ENCODE data around the gene ZNF230. TPM values are rescaled to one million over a fixed set of nuclear protein-coding genes. Genes with fewer than 3 reads are reported as not detected.

ZNF230 gene
- total RNA-seq, 1 donor from 2014 or later, result 3.9 TPM

DNA sequence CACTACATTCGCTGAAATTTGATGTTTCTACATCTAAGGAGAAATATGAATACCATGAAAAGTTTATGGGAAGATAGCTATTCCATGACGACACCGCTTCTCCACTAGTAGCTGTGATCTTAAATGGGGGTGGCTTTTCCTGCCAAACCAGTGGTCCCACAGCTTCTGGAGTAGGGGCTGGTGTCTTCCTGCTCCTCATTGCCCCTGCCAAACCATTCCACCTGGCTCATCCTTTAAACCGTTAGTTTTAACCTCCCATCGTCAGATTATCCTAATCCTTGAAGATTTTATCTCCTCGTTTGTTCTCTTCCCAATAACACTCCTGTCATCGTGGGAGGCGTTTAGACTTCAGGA, 568 bp upstream of the ZNF230 start:
- no peak for DNase-seq (ENCODE audit: low read depth)
- no peaks in the 10 kb centered on the region for H3K36me3 ChIP-seq (ENCODE audit: control insufficient read depth, insufficient read depth, low read length)
- peak overlapping the region; percentile 62 for H3K4me3 ChIP-seq (ENCODE audit: low read depth, low read length)
- no peaks in the 10 kb centered on the region for H3K27me3 ChIP-seq (ENCODE audit: control insufficient read depth, insufficient read depth, low read length)
- no peak for FAIRE-seq
- no peak for TF ChIP-seq CTCF (IDR thresholded peaks at IDR 0.05; ENCODE audit: insufficient read depth, low read length, severe bottlenecking)

DNA sequence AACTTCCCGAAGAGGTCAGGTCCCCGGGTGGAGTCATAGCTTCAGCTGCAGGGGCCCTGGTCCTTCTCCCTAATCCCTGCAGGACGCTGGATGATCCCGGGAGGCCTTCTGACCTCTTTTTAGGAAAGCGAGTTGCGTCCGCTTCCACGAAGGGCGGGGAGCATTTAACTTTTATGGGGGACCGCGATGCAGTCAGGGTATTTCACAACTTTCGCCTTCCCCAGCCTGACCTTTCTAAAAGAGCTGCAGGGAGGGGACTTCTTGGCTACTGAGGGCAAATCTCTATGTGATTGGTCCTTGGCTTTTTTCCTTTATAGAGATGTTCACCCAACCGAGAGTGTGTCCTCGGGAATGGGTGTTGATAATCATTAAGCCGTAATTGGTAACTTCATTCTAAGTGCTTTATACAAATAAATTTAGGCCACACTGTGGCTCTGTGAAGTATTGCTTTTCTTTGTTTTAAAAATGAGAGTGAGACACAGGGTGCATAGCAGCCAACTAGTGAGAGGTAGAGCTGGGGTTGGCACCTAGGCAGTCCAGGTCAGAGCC, 778 bp downstream of the ZNF230 start:
- DNase-seq (ENCODE audit: low read depth), result no peak
- FAIRE-seq, result no peak
- no peak for TF ChIP-seq CTCF (IDR thresholded peaks at IDR 0.05; ENCODE audit: insufficient read depth, low read length, severe bottlenecking)

GRCh38 chr19:44005973-44006372, 3.2 kb downstream of the ZNF230 start:
- Histone ChIP-seq H3K4me3 (ENCODE audit: low read depth, low read length) (no peak overlapping the region), H3K36me3 (ENCODE audit: control insufficient read depth, insufficient read depth, low read length) (peaks cover 13% of the 10 kb centered on the region), H3K27me3 (ENCODE audit: control insufficient read depth, insufficient read depth, low read length) (no peaks in the 10 kb centered on the region)
- FAIRE-seq (no peak), DNase-seq (ENCODE audit: low read depth) (peak; percentile 23)
- no peak for TF ChIP-seq CTCF (IDR thresholded peaks at IDR 0.05; ENCODE audit: insufficient read depth, low read length, severe bottlenecking)

More for the DNA sequence above, 778 bp downstream of the ZNF230 start:
- Histone ChIP-seq H3K36me3 (ENCODE audit: control insufficient read depth, insufficient read depth, low read length) (no peaks in the 10 kb centered on the region), H3K27me3 (ENCODE audit: control insufficient read depth, insufficient read depth, low read length) (no peaks in the 10 kb centered on the region), H3K4me3 (ENCODE audit: low read depth, low read length) (peak overlapping the region; percentile 62)

GRCh38 chr19:44007473-44007872, 4.7 kb downstream of the ZNF230 start:
- DNase-seq (ENCODE audit: low read depth), result no peak
- Histone ChIP-seq H3K4me3 (ENCODE audit: low read depth, low read length) (no peak overlapping the region), H3K27me3 (ENCODE audit: control insufficient read depth, insufficient read depth, low read length) (no peaks in the 10 kb centered on the region), H3K36me3 (ENCODE audit: control insufficient read depth, insufficient read depth, low read length) (peaks cover 14% of the 10 kb centered on the region)
- no peak for TF ChIP-seq CTCF (IDR thresholded peaks at IDR 0.05; ENCODE audit: insufficient read depth, low read length, severe bottlenecking)
- no peak for FAIRE-seq

- peaks cover 14% of the 10 kb centered on the region for H3K36me3 ChIP-seq (ENCODE audit: control insufficient read depth, insufficient read depth, low read length)
- FAIRE-seq (no peak), DNase-seq (ENCODE audit: low read depth) (no peak)
- TF ChIP-seq CTCF (IDR thresholded peaks at IDR 0.05; ENCODE audit: insufficient read depth, low read length, severe bottlenecking), result no peak
- H3K27me3 ChIP-seq (ENCODE audit: control insufficient read depth, insufficient read depth, low read length), result no peaks in the 10 kb centered on the region
- H3K4me3 ChIP-seq (ENCODE audit: low read depth, low read length), result no peak overlapping the region
These were observed 7.7 kb downstream of the ZNF230 start for GRCh38 chr19:44010468-44010867.

GRCh38 chr19:44019498-44019897, 16.7 kb downstream of the ZNF230 start:
- FAIRE-seq (no peak), DNase-seq (ENCODE audit: low read depth) (no peak)
- TF ChIP-seq CTCF (IDR thresholded peaks at IDR 0.05; ENCODE audit: insufficient read depth, low read length, severe bottlenecking), result no peak
- H3K27me3 ChIP-seq (ENCODE audit: control insufficient read depth, insufficient read depth, low read length), result no peaks in the 10 kb centered on the region
- no peak overlapping the region for H3K4me3 ChIP-seq (ENCODE audit: low read depth, low read length)
- no peaks in the 10 kb centered on the region for H3K36me3 ChIP-seq (ENCODE audit: control insufficient read depth, insufficient read depth, low read length)

Data from bronchial epithelial cell (primary cell).